ENCODE data around the gene NTN1. TPM values are rescaled to one million over a fixed set of nuclear protein-coding genes. Genes with fewer than 3 reads are reported as not detected.
A peak's percentile ranks its signal among the peaks of the same experiment; 100 is the strongest.

The NTN1 gene
- total RNA-seq, 2 experiments from 2014 or later, result 0.09 TPM; not detected in 1

DNA sequence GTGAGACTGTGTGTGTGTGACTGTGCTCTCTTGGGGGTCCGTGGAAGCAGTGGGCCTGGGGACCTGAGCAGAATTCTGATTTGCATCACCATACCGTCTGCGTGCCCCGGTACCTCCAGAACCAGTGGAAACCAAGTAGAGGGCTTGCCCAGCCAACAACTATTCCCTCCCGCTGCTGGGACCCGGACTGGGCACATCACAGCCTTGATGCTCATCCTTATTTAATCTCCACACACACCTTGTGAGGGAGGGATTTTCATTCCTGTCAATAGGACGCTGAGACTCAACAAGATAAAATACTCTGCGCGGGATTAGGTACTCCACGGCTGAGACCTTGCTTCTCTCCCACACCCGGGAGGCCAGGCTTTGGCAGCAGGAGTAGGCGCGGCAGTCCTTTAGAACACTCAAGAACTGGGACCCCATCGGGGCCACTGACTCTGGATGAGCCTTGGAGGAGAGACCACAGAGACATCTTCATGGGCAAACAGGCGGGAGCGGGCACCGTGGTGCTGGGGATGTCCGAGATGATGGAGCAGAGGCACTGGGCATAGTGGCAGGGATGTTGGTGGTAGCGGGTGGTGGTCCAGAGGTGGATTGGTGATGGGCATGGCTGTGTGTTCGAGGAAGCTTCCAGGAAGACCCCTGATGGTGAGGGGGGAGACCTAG is 208.0 kb downstream of the NTN1 start:
- H3K4me3 Mint-ChIP-seq, result no peak overlapping the region
- no peaks in the 10 kb centered on the region for H3K4me1 Mint-ChIP-seq
- no peaks in the 10 kb centered on the region for H3K36me3 Mint-ChIP-seq
- H3K9me3 Mint-ChIP-seq, result no peaks in the 10 kb centered on the region
- DNase-seq (no peak), ATAC-seq (ENCODE audit: low read depth) (no peak)
- POLR2A ChIA-PET, result no interaction called here
- H3K27me3 Mint-ChIP-seq, result peaks cover 3% of the 10 kb centered on the region
- peak overlapping the region; percentile 42 for H3K27ac Mint-ChIP-seq

DNA sequence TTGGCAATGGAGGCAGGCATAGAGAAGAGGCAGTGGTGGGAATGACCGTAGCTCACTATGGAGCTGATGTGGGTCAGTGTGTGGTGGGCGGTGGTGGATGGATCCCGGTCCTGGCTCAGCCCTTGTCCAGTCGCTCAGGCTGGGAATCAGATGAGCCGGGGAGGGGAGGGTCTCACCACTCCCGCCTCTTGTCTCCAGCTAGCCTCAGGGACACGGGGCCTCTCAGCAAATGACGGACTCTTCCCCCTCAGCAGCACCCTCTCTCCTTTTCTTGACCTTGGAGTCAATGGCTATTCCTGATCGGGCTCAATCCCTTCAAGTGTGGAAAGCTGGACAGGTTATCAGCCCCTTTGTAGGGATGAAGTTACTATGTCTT is 208.5 kb downstream of the NTN1 start:
- no peaks in the 10 kb centered on the region for H3K9me3 Mint-ChIP-seq
- DNase-seq, result no peak
- peaks cover 3% of the 10 kb centered on the region for H3K27me3 Mint-ChIP-seq
- peak overlapping the region; percentile 42 for H3K27ac Mint-ChIP-seq
- H3K4me3 Mint-ChIP-seq, result no peak overlapping the region
- POLR2A ChIA-PET, result no interaction called here
- ATAC-seq (ENCODE audit: low read depth), result no peak
- no peaks in the 10 kb centered on the region for H3K4me1 Mint-ChIP-seq
- no peaks in the 10 kb centered on the region for H3K36me3 Mint-ChIP-seq

DNA sequence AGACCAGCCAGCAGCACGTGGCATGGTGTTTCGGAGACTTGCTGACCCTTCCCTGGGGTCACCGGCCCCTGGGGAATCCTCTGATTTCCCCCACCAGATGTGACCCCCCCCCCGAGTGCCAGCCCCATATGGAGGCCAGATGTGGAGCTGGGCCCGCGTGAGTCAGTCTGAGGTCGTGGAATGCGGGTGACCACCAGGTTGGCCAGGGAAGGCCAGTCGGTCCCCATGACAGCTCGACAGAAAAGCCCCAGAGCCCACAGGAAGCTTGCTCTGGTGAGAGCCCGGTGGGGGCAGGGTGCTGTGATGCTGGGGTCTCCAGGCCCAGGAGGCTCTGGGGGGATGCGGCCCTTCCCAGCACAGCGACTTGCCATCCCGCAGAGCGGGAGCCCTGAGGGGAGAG is 209.0 kb downstream of the NTN1 start:
- no peak for ATAC-seq (ENCODE audit: low read depth)
- no peaks in the 10 kb centered on the region for H3K9me3 Mint-ChIP-seq

DNA sequence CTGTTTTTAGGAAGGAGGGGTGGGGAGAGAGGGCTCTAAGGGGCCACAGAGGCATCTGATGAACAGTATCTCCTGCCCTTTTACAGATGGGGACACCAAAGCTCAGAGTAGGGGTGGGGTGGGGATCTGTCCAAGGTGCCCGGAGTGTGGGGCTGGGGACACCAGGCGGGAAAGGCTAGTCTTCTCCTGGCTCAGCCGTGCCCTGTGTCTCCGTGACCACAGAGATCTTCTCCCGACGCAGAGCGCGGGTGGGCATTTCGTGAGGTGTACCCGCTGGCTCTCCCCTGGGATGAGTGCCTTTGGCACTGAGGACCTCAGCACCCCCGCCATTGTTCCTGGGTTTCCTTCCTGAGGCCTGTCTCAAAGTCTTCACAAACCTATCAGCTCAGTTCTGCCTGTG is 209.6 kb downstream of the NTN1 start:
- Mint-ChIP-seq H3K27ac (no peak overlapping the region), H3K27me3 (peaks cover 3% of the 10 kb centered on the region), H3K4me1 (no peaks in the 10 kb centered on the region), H3K4me3 (no peak overlapping the region), H3K36me3 (peaks cover 1% of the 10 kb centered on the region), H3K9me3 (no peaks in the 10 kb centered on the region)
- DNase-seq (no peak), ATAC-seq (ENCODE audit: low read depth) (no peak)
- POLR2A ChIA-PET, result no interaction called here

More for the DNA sequence above, 209.0 kb downstream of the NTN1 start:
- no peak overlapping the region for H3K27ac Mint-ChIP-seq
- POLR2A ChIA-PET, result no interaction called here
- no peak overlapping the region for H3K4me3 Mint-ChIP-seq
- DNase-seq, result no peak
- peaks cover 3% of the 10 kb centered on the region for H3K27me3 Mint-ChIP-seq
- no peaks in the 10 kb centered on the region for H3K4me1 Mint-ChIP-seq
- H3K36me3 Mint-ChIP-seq, result peaks cover 1% of the 10 kb centered on the region

DNA sequence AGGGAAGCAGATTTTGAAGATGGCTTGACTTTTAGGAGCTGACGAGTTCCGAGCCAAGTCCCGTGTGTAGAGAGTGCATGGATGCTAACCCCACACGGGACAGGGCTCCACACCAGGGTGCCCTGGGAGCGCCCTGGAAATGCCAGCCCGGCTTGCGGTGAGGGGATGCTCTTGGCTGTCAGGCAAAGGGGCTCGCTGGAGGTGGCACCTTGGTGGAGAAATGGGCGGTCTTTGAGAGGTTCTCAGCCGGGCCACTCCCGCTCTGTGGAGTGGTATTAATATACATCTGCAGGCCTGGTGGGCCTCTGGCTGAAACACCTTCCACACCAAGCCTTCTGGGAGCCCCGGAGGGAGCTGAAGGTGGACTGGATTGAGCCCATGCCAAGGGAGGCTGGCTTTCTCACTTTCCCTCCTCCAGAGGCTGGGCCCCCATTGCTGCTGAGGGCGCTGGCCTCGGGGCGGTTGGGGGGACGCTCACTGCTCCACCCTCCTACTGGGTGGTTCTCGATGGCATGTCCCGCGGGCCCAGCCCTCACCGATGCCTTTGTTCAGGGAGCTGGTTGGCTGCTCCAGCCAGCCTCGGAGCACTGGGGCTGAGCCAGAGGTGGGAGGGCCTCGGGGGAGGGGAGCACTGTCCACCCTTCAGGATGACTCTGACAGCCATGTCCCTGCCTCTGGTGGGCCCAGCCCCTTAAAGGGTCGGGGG is 210.3 kb downstream of the NTN1 start:
- Mint-ChIP-seq H3K4me3 (no peak overlapping the region), H3K27me3 (peaks cover 3% of the 10 kb centered on the region), H3K4me1 (no peaks in the 10 kb centered on the region), H3K36me3 (peaks cover 1% of the 10 kb centered on the region), H3K9me3 (no peaks in the 10 kb centered on the region), H3K27ac (no peak overlapping the region)
- no peak for ATAC-seq (ENCODE audit: low read depth)
- DNase-seq, result no peak
- POLR2A ChIA-PET, result no interaction called here

DNA sequence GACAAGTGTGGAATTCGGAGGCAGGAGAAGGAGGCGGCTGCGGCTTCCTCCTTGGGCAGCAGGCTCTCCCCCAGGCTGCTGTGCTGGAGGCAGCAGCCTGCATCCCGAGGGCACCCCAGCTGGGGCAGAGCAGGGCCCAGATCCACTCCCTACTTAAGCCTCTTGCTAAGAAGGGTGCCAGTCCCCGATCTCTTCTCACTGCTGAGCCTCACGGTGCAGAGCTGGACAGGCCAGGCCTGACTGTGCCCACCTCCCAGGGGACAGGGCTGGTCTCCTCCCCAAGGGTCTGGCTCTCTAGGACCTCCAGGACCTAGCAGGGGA is 210.8 kb downstream of the NTN1 start:
- no peak for ATAC-seq (ENCODE audit: low read depth)
- Mint-ChIP-seq H3K4me1 (no peaks in the 10 kb centered on the region), H3K27me3 (peaks cover 3% of the 10 kb centered on the region), H3K9me3 (no peaks in the 10 kb centered on the region), H3K36me3 (peaks cover 1% of the 10 kb centered on the region), H3K27ac (no peak overlapping the region), H3K4me3 (no peak overlapping the region)
- no peak for DNase-seq
- POLR2A ChIA-PET, result no interaction called here

DNA sequence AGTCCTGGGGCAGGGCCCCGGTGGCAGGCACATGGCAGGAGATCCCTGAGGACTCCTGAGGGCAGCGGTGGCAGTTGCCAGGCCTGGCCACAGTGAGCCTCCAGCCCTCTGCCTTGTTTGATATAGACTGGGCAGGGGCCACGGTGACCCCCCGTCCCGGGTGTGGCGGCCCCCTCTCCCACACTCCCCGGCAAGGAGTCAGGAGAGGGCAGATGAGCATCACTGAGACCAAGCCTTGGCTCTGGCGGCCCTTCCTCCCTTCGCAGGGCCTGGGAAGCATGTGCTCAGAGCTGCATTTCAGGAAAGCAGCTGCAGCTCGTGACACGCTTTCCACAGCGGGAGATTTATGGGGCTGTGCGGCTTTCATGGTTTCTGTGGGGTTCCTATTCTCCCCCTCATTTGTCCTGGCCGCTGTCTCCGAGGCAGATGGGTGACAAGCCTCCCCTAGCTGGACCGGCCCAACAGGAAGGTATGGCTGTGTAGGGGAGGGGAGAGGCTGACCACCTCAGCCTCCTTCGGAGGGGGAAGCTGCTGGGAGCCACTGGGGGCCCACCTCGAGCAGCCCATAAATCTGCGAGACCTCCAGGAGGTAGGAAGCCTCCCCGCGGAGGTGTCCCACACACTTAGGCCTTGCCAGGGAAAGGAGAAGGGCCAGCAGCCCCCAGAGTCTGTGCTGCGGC is 211.4 kb downstream of the NTN1 start:
- Mint-ChIP-seq H3K36me3 (peaks cover 1% of the 10 kb centered on the region), H3K4me3 (no peak overlapping the region), H3K9me3 (no peaks in the 10 kb centered on the region), H3K27ac (no peak overlapping the region), H3K4me1 (no peaks in the 10 kb centered on the region), H3K27me3 (peaks cover 3% of the 10 kb centered on the region)
- DNase-seq (no peak), ATAC-seq (ENCODE audit: low read depth) (no peak)
- POLR2A ChIA-PET, result no interaction called here

DNA sequence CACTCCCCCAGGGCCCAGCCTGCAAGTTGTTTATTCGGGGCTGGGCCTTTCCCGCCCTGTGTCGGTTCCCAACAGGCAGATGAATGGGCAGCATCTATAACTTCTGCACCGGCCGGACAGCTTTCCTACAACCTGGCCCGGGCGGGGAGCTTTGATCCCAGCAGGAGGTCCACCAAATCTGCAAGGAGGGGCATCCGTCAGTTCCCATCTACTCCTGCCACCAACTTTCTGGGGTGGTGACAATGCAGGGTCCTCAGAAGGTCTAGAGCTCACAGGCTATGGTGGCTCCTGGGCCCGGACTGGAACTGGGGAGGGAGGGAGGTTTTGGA is 211.9 kb downstream of the NTN1 start:
- Mint-ChIP-seq H3K36me3 (peaks cover 1% of the 10 kb centered on the region), H3K9me3 (no peaks in the 10 kb centered on the region), H3K27ac (no peak overlapping the region), H3K4me1 (no peaks in the 10 kb centered on the region), H3K27me3 (peaks cover 3% of the 10 kb centered on the region), H3K4me3 (no peak overlapping the region)
- no peak for ATAC-seq (ENCODE audit: low read depth)
- POLR2A ChIA-PET, result no interaction called here
- DNase-seq, result no peak

DNA sequence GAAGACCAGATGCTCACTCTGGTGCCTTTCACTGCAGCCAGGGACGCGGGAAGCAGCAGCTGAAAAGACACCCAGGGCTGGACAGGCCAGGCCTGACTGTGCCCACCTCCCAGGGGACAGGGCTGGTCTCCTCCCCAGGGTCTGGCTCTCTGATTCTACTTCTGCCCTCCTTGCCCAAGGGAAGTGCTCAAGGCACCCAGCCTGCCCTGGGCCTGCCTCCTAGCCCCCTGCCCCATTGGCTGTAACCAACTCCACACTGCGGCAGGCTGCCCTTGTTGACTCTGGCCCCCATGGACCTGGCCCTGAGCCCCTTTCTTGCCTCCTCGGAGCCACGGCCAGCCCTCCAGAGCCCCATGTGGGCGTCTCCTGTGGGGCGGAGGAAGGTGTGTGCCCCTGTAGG is 212.5 kb downstream of the NTN1 start:
- Mint-ChIP-seq H3K4me1 (peaks cover 2% of the 10 kb centered on the region), H3K27me3 (peaks cover 4% of the 10 kb centered on the region), H3K36me3 (peaks cover 1% of the 10 kb centered on the region), H3K4me3 (no peak overlapping the region), H3K27ac (no peak overlapping the region), H3K9me3 (no peaks in the 10 kb centered on the region)
- DNase-seq (no peak), ATAC-seq (ENCODE audit: low read depth) (no peak)
- POLR2A ChIA-PET, result no interaction called here

DNA sequence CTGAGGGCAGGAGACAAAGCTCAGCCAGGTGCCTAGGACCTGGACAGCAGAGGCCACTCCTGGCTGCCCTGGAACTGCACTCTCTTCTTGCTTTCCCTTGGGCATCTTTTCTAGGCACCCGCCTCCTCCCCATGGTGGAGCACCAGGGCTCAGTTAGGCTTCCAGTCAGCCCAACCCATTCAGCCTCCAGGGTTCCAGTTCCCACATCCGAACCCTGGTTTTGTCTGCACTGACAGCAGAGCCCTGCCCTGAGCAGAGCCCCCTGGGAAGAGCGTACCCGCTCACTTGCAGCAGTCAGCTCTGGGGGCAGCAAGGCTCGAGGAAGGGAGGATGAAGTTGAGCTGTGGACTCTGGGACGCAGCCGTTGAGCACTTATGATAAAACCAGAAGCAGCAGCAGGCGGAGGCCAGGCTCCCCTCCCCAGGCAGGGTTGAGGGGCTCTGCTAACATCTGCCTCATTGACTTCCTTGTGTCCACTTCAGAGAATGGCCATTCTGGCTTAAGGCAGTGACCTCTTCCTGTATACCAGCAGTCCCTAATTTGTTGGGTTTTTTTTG is 213.2 kb downstream of the NTN1 start:
- H3K9me3 Mint-ChIP-seq, result no peaks in the 10 kb centered on the region
- H3K27ac Mint-ChIP-seq, result no peak overlapping the region
- H3K27me3 Mint-ChIP-seq, result peaks cover 4% of the 10 kb centered on the region
- H3K36me3 Mint-ChIP-seq, result peaks cover 1% of the 10 kb centered on the region
- ATAC-seq (ENCODE audit: low read depth), result no peak
- no peak overlapping the region for H3K4me3 Mint-ChIP-seq
- no peak for DNase-seq
- peaks cover 4% of the 10 kb centered on the region for H3K4me1 Mint-ChIP-seq
- POLR2A ChIA-PET, result no interaction called here

DNA sequence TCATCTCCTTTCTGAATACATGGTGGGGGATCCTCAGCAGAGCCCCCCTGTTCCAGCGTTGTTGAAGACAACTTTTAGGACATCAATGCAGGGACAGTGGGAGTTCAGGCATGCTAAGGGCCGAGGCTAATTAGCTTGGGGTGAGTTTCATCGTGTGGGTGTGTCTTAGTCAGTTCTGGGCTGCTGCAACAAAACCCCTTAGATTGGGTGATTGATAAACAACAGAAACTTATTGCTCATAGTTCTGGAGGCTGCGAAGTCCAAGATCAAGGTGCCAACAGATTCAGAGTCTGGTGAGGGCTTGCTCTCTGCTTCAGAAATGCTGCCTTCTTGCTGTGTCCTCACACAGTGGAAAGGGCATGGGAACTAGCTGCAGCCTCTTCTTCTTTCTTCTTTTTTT is 214.0 kb downstream of the NTN1 start:
- DNase-seq, result no peak

DNA sequence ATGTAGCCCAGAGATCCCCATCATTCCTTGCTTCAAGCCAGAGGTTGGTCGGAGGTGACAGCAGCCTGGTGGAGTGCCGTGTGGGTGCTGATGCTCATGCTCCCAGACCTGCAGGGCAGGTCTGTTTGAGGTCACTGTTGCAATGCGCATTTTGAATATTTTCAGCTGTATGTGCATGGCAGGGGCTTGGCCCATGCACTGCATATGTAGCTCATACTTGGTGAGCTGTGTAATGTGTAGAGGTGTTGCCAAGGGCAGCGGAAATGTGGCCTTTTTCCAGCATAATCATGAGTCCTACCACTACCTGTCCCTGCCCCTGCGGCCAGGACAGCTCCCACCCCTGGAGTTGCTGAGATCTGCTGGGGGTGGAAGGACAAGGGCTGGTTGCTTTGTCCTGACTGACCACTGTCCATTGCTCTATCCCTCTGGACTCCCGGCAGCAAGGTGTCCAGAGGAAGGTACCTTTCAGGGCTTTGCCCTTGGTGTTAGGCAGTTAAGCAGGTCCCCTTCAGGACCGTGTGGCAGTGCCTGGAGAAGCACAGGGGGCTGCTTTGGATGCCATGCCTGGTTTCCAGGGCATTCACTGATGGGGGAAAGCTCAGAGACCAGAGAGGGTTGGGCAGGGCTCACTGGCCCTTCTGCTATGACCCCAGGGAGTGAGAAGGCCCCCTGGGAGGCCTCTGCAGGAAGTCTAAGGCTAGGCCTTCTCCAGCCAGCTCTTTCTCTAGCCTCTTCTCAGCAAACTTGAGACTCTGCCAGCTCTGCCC is 215.2 kb downstream of the NTN1 start:
- no peak for DNase-seq
- Mint-ChIP-seq H3K4me1 (peaks cover 6% of the 10 kb centered on the region), H3K9me3 (no peaks in the 10 kb centered on the region), H3K27ac (no peak overlapping the region), H3K4me3 (no peak overlapping the region), H3K27me3 (peaks cover 2% of the 10 kb centered on the region), H3K36me3 (peaks cover 1% of the 10 kb centered on the region)
- POLR2A ChIA-PET, result no interaction called here
- ATAC-seq (ENCODE audit: low read depth), result no peak

More for the DNA sequence above, 214.0 kb downstream of the NTN1 start:
- no peak overlapping the region for H3K4me3 Mint-ChIP-seq
- H3K27me3 Mint-ChIP-seq, result peaks cover 2% of the 10 kb centered on the region
- no peak for ATAC-seq (ENCODE audit: low read depth)
- H3K9me3 Mint-ChIP-seq, result no peaks in the 10 kb centered on the region
- peaks cover 4% of the 10 kb centered on the region for H3K4me1 Mint-ChIP-seq
- H3K36me3 Mint-ChIP-seq, result peaks cover 1% of the 10 kb centered on the region
- H3K27ac Mint-ChIP-seq, result no peak overlapping the region
- POLR2A ChIA-PET, result no interaction called here

DNA sequence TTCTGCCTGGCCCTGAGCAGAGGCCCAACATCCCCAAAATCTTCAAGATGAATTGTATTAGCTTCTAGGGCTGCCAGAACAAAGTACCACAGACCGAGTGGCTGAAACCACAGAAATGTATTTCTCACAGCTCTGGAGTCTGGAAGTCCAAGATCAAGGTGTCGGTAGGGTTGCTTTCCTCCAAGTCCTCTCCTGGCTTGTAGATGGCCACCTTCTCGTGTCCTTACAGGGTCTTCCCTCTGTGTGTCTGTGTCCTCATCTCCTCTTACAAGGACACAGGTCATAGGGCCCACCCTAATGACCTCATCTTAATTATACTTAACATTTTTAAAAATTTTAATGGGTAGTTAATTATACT is 215.7 kb downstream of the NTN1 start:
- no peak for ATAC-seq (ENCODE audit: low read depth)
- POLR2A ChIA-PET, result no interaction called here
- H3K4me3 Mint-ChIP-seq, result no peak overlapping the region
- H3K27me3 Mint-ChIP-seq, result peaks cover 2% of the 10 kb centered on the region
- H3K4me1 Mint-ChIP-seq, result peaks cover 7% of the 10 kb centered on the region
- no peaks in the 10 kb centered on the region for H3K9me3 Mint-ChIP-seq
- H3K36me3 Mint-ChIP-seq, result peaks cover 1% of the 10 kb centered on the region
- no peak for DNase-seq
- no peak overlapping the region for H3K27ac Mint-ChIP-seq
